HG03196 (cell line): Measurements from ENCODE around the gene FUT6.
"Not testable (repeated sequence)": the region's sequence is repeated elsewhere in the genome, so short reads cannot be mapped to it uniquely, and the experiment has no call there.

Source experiments
- ATAC-seq: cut with Tn5 transposase; IDR thresholded peaks from one replicate; pipeline ENCODE4 v1.9.1; 2021; ENCODE audit not compliant: unreplicated experiment

Gene FUT6

GRCh38 chr19:5787409-5788182 lies 51.9 kb downstream of the FUT6 start:
- ATAC-seq: no peak

- no peak for ATAC-seq
These were observed 52.7 kb downstream of the FUT6 start for GRCh38 chr19:5786593-5787408.

DNA sequence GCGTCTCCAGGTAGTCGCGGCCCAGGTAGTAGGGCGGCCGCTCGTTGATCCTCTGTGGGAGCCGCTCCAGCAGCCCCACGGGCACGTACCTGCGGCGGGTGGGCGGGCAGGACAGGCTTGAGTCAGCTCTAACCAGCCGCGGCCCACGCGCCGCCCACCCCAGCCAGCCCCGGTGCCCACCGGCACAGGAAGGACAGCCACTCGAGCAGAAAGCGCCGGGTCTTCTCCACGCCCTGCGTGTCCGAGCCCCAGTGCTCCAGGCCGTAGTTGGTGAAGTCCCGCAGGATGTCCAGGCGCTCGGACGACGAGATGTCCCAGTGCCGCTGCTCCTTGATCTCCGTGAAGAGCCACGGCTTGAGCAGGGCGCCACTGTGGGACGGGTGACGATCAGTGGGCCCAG lies 54.1 kb downstream of the FUT6 start:
- ATAC-seq: no peak

- ATAC-seq: no peak
These were observed 54.8 kb downstream of the FUT6 start, which contains the start of gene PRR22 for GRCh38 chr19:5784581-5785147. Gene PRR22, minus strand, starts transcription at chr19:5784746. Its CDS starts 86 bp downstream, at chr19:5784660.

- ATAC-seq: no peak
These were observed 56.3 kb downstream of the FUT6 start for GRCh38 chr19:5782945-5783919.

- no peak for ATAC-seq
These were observed 57.2 kb downstream of the FUT6 start for GRCh38 chr19:5782322-5782721.

GRCh38 chr19:5780916-5781315 lies 58.6 kb downstream of the FUT6 start:
- ATAC-seq: not testable (repeated sequence)
